A673 (cell line): ENCODE results near the gene MRTFA. TPM values are rescaled to one million over a fixed set of nuclear protein-coding genes. Genes with fewer than 3 reads are reported as not detected.
A peak's percentile ranks its signal among the peaks of the same experiment; 100 is the strongest.

Source experiments
- BruUV-seq: library from RNA; stranded (reverse); fragments of 400-500 nt; replicated peaks from 2 replicates; lab custom pipeline; 2021; lab: Mats Ljungman, UMichigan
- CTCF ChIA-PET: fragments of 300-600 bp; sonication (Branson Sonifier 250); formaldehyde crosslinking; loops from one replicate; lab custom pipeline; 2022; ENCODE audit warnings: antibody characterized with exemption; lab: Charles Lee
- POLR2A ChIA-PET: fragments of 300-600 bp; sonication (Branson Sonifier 250); formaldehyde crosslinking; loops from one replicate; lab custom pipeline; 2022; ENCODE audit warnings: antibody characterized with exemption; ENCODE audit not compliant: low non-redundant PET; lab: Charles Lee
- DNase-seq: peaks from one replicate; pipeline ENCODE4 v3.0.0-alpha.2; 2015; ENCODE audit warnings: low spot score
- H3K27ac ChIP-seq: fragments of 200-600 bp; sonication (generic); 2 replicates; pipeline ENCODE4 v1.5.1; 2016; ENCODE audit warnings: mixed run types, low read depth, mild to moderate bottlenecking, mixed read lengths, antibody characterized with exemption, low read length; ENCODE audit not compliant: poor library complexity, severe bottlenecking
- H3K27me3 ChIP-seq: fragments of 200-600 bp; sonication (generic); replicated peaks from 2 replicates; pipeline ENCODE4 v1.6.1; 2017; ENCODE audit warnings: mixed run types, low read depth, mild to moderate bottlenecking, mixed read lengths, antibody characterized with exemption, low read length; ENCODE audit not compliant: insufficient read depth, poor library complexity
- H3K36me3 ChIP-seq: fragments of 200-600 bp; sonication (generic); 2 replicates; pipeline ENCODE4 v1.6.1; 2016; ENCODE audit warnings: mixed run types, mild to moderate bottlenecking, mixed read lengths, antibody characterized with exemption, low read length; ENCODE audit not compliant: insufficient read depth, poor library complexity, severe bottlenecking
- H3K4me1 ChIP-seq: fragments of 200-600 bp; sonication (generic); 2 replicates; pipeline ENCODE4 v1.6.1; 2017; ENCODE audit warnings: mixed run types, mild to moderate bottlenecking, mixed read lengths, antibody characterized with exemption, low read length; ENCODE audit not compliant: insufficient read depth, poor library complexity, severe bottlenecking
- H3K4me3 ChIP-seq: fragments of 200-600 bp; sonication (generic); 2 replicates; pipeline ENCODE4 v1.5.1; 2016; ENCODE audit warnings: low read depth, mixed run types, mild to moderate bottlenecking, mixed read lengths, low read length; ENCODE audit not compliant: poor library complexity, severe bottlenecking
- H3K9me3 ChIP-seq: fragments of 200-600 bp; sonication (generic); 2 replicates; pipeline ENCODE4 v1.6.1; 2016; ENCODE audit warnings: mixed run types, low read depth, mild to moderate bottlenecking, mixed read lengths, antibody characterized with exemption, low read length; ENCODE audit not compliant: poor library complexity, severe bottlenecking
- CTCF ChIP-seq: fragments of 300-800, 200-600 bp; sonication (generic); conservative IDR thresholded peaks from 2 replicates; pipeline ENCODE4 v1.5.1; 2017; ENCODE audit warnings: low read depth, mild to moderate bottlenecking, antibody characterized with exemption, low read length, moderate library complexity, mixed read lengths
- EZH2 ChIP-seq: fragments of 200-600 bp; sonication (generic); IDR thresholded peaks from 2 replicates; pipeline ENCODE4 v1.6.1; 2017; ENCODE audit warnings: borderline replicate concordance, low read depth, mild to moderate bottlenecking, mixed read lengths, antibody characterized with exemption, low read length; ENCODE audit not compliant: poor library complexity, severe bottlenecking
- intact Hi-C: fragments of 100-400 bp; cut with micrococcal nuclease; formaldehyde crosslinking; loops from one replicate; pipeline ENCODE4 v1.10.0; 2022; ENCODE audit not compliant: unreplicated experiment
- total RNA-seq: library from RNA; stranded (reverse); gene quantifications from 2 replicates; pipeline ENCODE4 v1.2.3, GENCODE V29; 2021

MRTFA gene
- total RNA-seq, 1 experiment from 2014 or later, result 35.8 TPM

GRCh38 chr22:40443732-40444131 lies 192.8 kb downstream of the MRTFA start:
- Histone ChIP-seq H3K27ac (no peak overlapping the region), H3K9me3 (no peaks in the 10 kb centered on the region), H3K4me1 (peaks cover 6% of the 10 kb centered on the region), H3K36me3 (no peaks in the 10 kb centered on the region), H3K27me3 (no peaks in the 10 kb centered on the region), H3K4me3 (no peak overlapping the region)
- no TSS peak for BruUV-seq
- POLR2A ChIA-PET, result no interaction called here
- DNase-seq, result no peak
- no peak for TF ChIP-seq EZH2
- TF ChIP-seq CTCF, result no peak
- intact Hi-C loops, result no loop called here
- CTCF ChIA-PET, result no interaction called here

GRCh38 chr22:40441761-40442390 lies 194.6 kb downstream of the MRTFA start:
- H3K27ac ChIP-seq, result no peak overlapping the region
- no peaks in the 10 kb centered on the region for H3K36me3 ChIP-seq
- no peaks in the 10 kb centered on the region for H3K9me3 ChIP-seq
- CTCF ChIA-PET, result no interaction called here
- DNase-seq, result no peak
- peaks cover 6% of the 10 kb centered on the region for H3K4me1 ChIP-seq
- TF ChIP-seq CTCF (no peak), EZH2 (no peak)
- H3K27me3 ChIP-seq, result no peaks in the 10 kb centered on the region
- intact Hi-C loops, result no loop called here
- BruUV-seq, result no TSS peak
- POLR2A ChIA-PET, result no interaction called here
- no peak overlapping the region for H3K4me3 ChIP-seq

GRCh38 chr22:40436505-40437431 lies 199.8 kb downstream of the MRTFA start:
- peak; percentile 80 for TF ChIP-seq CTCF
- no peak for TF ChIP-seq EZH2
- Histone ChIP-seq H3K4me3 (no peak overlapping the region), H3K27me3 (no peaks in the 10 kb centered on the region), H3K4me1 (peaks cover 6% of the 10 kb centered on the region), H3K36me3 (no peaks in the 10 kb centered on the region), H3K27ac (no peak overlapping the region), H3K9me3 (no peaks in the 10 kb centered on the region)
- peak; percentile 50 for DNase-seq
- ChIA-PET POLR2A (no interaction called here), CTCF (interaction anchor here (0.5 to 1.8 kb wide), 18 partner anchors 12 to 883 kb away, joined by 3 to 13 read pairs (median 3); no protein-coding TSS in a partner anchor)
- intact Hi-C loops, result loop anchor here (1.0 to 5.0 kb wide), 3 partner anchors 51 to 461 kb away; no protein-coding TSS in a partner anchor
- no TSS peak for BruUV-seq
